Stomach (tissue), 8 donors: ENCODE results near the gene FBLL1. TPM values are rescaled to one million over a fixed set of nuclear protein-coding genes. Genes with fewer than 3 reads are reported as not detected.

ENCODE experiments used
- polyA plus RNA-seq, 3 donors: library from polyadenylated mRNA; stranded (reverse); fragments of 200-250 nt; gene quantifications; one replicate each; pipeline ENCODE4 v1.2.3, GENCODE V29; 2013
- small RNA-seq, 4 donors: library from RNA; depleted of rRNA; stranded (forward); fragments of <200 nt; gene quantifications; one replicate each; pipeline ENCODE3, GENCODE V24; 2016
- total RNA-seq, 5 donors: library from RNA; depleted of rRNA; stranded (reverse); fragments of >200 nt; gene quantifications; one replicate each; pipeline versions ENCODE4 v1.1.0 to v1.2.3, GENCODE V29; 2014 to 2016
- donor health status: healthy with polysubstance abuse.
- donor health status: Bipolar disorder and iron deficiency.
- donor health status: healthy.

The FBLL1 gene
- total and polyA plus RNA-seq, 8 donors, result 0.37 to 1.3 (median 0.50) TPM; not detected in 4

Small RNAs within 50 kb of the gene (small RNA-seq; reads per million reads assigned to genes)
- gene MIR103A1, result 0 to 0.39 (median 0.07) reads per million in 4 donors

Other genes starting within 250 kb of the FBLL1 start
- gene WWC1, start 237.7 kb upstream of the FBLL1 start, total RNA-seq, result 10 to 100 TPM; 18.1 to 82.6 (median 37.4) TPM
- 10 to 100 TPM; 11.3 to 45.5 (median 16.6) TPM for gene WWC1, start 237.7 kb upstream of the FBLL1 start, polyA plus RNA-seq
- 100 to 1,000 TPM in 1 of 5 donors, 10 to 100 TPM in 4; 36.2 to 139 (median 48.7) TPM for gene RARS1, start 42.8 kb upstream of the FBLL1 start, total RNA-seq
- 10 to 100 TPM; 27.5 to 39.5 (median 30.9) TPM for gene RARS1, start 42.8 kb upstream of the FBLL1 start, polyA plus RNA-seq
- 100 to 1,000 TPM in 1 of 5 donors, 10 to 100 TPM in 3, 1 to 10 TPM in 1; 7.0 to 104 (median 22.2) TPM for gene PANK3, start 50.1 kb downstream of the FBLL1 start, total RNA-seq
- 1 to 10 TPM; 4.8 to 7.8 (median 6.2) TPM for gene PANK3, start 50.1 kb downstream of the FBLL1 start, polyA plus RNA-seq